Mesothelial cell of epicardium (in vitro differentiated cells): ENCODE results near the gene SLC39A12. TPM values are rescaled to one million over a fixed set of nuclear protein-coding genes. Genes with fewer than 3 reads are reported as not detected.

Experiments used
- DNase-seq, 2 experiments: peaks; one replicate each; pipeline ENCODE4 v3.0.0; 2021; ENCODE audit warnings: low spot score in 2 of 2; ENCODE audit not compliant: unreplicated experiment in 2 of 2
- H3K27ac Mint-ChIP-seq: 2 replicates; pipeline ENCODE4 v1.8.0; 2021; ENCODE audit warnings: mixed read lengths
- H3K27me3 Mint-ChIP-seq: 2 replicates; pipeline ENCODE4 v1.8.0; 2021; ENCODE audit warnings: low read depth, mixed read lengths
- H3K36me3 Mint-ChIP-seq: 2 replicates; pipeline ENCODE4 v1.8.0; 2021; ENCODE audit warnings: mixed read lengths
- H3K4me1 Mint-ChIP-seq: 2 replicates; pipeline ENCODE4 v1.8.0; 2021; ENCODE audit warnings: mixed read lengths
- H3K4me3 Mint-ChIP-seq: 2 replicates; pipeline ENCODE4 v1.8.0; 2021; ENCODE audit warnings: mild to moderate bottlenecking, moderate library complexity, mixed read lengths
- H3K9me3 Mint-ChIP-seq: 2 replicates; pipeline ENCODE4 v1.8.0; 2021; ENCODE audit warnings: mixed read lengths
- total RNA-seq: library from RNA; stranded (reverse); gene quantifications from 3 replicates; pipeline ENCODE4 v1.2.1, GENCODE V29; 2021
- TF ChIP-seq, protein P1 (sequence below): fragments of 200-600 bp; sonication (generic); IDR thresholded peaks from one replicate; pipeline ENCODE4 v1.5.0; 2021; ENCODE audit warnings: antibody characterized with exemption; ENCODE audit not compliant: unreplicated experiment

Gene SLC39A12
- total RNA-seq, 1 donor from 2014 or later = not detected

DNA sequence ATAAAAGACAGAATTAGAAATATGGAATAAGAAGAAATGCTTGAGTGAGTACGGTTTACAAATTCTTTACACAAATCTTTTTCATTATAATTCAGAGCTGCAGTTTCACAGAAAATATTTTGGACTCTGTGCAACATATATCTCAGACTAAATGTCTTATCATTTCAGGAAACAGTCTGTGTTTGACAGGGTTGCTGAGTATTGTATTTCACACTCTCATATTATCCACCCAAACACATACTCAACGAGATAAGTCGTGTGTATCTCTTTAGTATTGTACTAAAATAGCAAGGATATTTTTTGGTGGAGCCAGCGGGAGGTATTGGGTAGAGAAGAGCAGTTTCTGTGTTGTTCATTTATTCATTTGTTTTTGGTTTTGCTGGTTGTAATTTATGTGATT is 39.0 kb upstream of the SLC39A12 start:
- H3K9me3 Mint-ChIP-seq = no peaks in the 10 kb centered on the region
- no peak overlapping the region for H3K4me3 Mint-ChIP-seq
- DNase-seq = no peak
- H3K36me3 Mint-ChIP-seq = no peaks in the 10 kb centered on the region
- peaks cover 11% of the 10 kb centered on the region for H3K27me3 Mint-ChIP-seq
- TF ChIP-seq, protein P1, sequence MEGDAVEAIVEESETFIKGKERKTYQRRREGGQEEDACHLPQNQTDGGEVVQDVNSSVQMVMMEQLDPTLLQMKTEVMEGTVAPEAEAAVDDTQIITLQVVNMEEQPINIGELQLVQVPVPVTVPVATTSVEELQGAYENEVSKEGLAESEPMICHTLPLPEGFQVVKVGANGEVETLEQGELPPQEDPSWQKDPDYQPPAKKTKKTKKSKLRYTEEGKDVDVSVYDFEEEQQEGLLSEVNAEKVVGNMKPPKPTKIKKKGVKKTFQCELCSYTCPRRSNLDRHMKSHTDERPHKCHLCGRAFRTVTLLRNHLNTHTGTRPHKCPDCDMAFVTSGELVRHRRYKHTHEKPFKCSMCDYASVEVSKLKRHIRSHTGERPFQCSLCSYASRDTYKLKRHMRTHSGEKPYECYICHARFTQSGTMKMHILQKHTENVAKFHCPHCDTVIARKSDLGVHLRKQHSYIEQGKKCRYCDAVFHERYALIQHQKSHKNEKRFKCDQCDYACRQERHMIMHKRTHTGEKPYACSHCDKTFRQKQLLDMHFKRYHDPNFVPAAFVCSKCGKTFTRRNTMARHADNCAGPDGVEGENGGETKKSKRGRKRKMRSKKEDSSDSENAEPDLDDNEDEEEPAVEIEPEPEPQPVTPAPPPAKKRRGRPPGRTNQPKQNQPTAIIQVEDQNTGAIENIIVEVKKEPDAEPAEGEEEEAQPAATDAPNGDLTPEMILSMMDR = no peak
- no peaks in the 10 kb centered on the region for H3K4me1 Mint-ChIP-seq
- no peak overlapping the region for H3K27ac Mint-ChIP-seq

DNA sequence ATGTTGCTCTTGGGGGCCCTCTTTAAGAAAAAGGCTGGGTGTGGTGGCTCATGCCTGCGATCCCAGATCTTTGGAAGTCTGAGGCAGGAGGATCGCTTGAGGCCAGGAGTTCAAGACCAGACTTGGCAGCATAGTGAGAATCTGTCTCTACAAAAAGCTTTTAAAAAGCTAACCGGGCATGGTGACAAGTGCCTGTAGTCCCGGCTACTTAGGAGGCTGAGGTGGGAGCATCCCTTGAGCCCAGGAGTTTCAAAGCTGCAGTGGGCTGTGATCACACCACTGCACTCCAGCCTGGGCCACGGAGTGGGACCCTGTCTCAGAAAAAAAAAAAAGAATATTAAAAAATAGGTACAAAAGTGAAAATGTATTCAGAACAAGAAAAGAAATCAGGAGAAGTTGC is 38.1 kb upstream of the SLC39A12 start:
- Mint-ChIP-seq H3K4me1 (no peaks in the 10 kb centered on the region), H3K36me3 (no peaks in the 10 kb centered on the region), H3K9me3 (peaks cover 5% of the 10 kb centered on the region), H3K27me3 (peaks cover 5% of the 10 kb centered on the region), H3K4me3 (no peak overlapping the region), H3K27ac (no peak overlapping the region)
- TF ChIP-seq, protein P1 = no peak
- DNase-seq = no peak

DNA sequence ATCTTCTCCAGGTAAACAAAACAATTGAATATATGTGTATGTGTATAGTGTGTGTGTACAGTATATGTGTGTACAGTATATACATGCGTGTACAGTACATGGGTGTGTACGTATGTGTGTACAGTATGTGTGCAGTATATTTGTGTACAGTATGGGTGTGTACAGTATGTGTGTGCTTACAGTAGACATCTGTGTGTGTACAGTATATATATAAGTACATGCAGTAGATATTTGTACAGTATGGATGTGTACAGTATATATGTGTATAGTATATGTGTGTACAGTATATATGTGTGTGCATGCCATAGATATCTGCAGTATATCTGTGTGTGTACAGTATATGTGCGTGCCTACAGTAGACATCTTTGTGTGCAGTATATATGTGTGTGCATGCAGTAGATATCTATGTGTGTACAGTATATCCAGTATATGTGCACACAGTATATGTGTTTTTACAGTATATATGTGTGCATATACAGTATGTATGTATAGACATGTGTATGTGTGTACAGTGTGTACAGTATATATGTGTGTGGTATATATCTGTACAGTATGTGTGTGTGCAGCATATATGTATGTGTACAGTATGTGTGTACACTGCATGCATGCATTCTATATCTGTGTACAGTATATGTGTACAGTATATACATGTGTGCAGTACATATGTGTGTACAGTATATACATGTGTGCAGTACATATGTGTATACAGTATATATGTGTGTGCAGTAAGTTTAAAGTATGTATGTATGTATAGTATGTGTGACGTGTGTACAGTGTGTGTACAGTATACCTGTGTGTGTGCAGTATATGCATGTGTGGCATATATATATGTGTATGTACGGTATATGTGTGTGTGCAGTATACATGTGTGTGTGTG is 37.3 kb upstream of the SLC39A12 start:
- no peak overlapping the region for H3K4me3 Mint-ChIP-seq
- DNase-seq = no peak
- no peak overlapping the region for H3K27ac Mint-ChIP-seq
- peaks cover 7% of the 10 kb centered on the region for H3K9me3 Mint-ChIP-seq
- peaks cover 2% of the 10 kb centered on the region for H3K27me3 Mint-ChIP-seq
- H3K4me1 Mint-ChIP-seq = no peaks in the 10 kb centered on the region
- TF ChIP-seq, protein P1 = no peak
- no peaks in the 10 kb centered on the region for H3K36me3 Mint-ChIP-seq

DNA sequence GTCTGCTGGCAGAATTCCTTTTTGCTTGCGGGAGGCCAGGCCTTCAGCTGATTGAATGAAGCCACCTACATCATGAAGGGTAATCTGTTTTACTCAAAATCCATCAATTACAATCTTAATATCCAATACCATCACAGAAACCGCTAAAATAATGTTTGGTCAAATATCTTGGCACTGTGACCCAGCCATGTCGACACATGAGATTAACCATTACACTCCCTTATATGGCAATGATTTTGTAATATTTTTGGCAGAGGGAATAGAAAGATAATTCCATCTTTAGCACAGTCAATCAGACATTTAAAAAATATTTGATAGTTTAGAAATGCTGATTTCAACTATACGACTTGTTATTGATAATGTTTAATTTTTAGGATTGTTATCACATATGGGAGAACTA is 36.5 kb upstream of the SLC39A12 start:
- no peak for DNase-seq

DNA sequence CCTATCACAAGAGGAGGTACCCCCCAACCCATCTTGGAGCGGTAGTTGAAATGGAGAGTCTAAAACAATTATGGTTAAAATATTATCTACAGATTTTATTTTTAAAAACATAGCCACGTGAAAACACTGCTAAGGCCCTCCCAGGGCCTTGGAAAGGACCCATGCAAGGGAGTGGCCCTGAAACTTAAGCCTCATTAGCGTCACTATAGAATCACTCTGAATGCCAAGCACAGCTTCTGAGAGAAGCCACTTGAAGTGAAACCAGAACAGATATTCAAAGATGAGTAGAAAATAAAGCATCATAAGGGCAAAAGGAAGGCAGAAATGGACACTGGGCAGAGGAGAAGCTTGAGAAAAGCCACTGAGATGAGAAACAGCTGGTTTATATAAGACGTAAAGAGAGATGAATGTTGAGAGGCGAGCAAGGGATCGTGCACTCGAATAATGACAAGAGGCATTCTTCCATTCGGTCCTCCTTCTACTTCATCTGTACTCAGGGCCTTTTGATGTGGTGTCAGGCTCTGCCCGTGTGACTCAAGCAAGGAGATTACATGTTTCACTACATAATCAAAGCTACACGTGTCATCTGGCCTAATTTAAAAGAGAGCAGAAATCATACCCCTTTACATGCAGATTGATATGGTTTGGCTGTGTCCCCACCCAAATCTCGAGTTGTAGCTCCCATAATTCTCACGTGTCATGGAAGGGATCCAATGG is 33.4 kb upstream of the SLC39A12 start:
- Mint-ChIP-seq H3K27ac (no peak overlapping the region), H3K9me3 (peaks cover 15% of the 10 kb centered on the region), H3K4me1 (peaks cover 4% of the 10 kb centered on the region), H3K4me3 (no peak overlapping the region), H3K27me3 (no peaks in the 10 kb centered on the region), H3K36me3 (no peaks in the 10 kb centered on the region)
- TF ChIP-seq, protein P1 = no peak
- DNase-seq = no peak

More for the DNA sequence above, 36.5 kb upstream of the SLC39A12 start:
- H3K4me3 Mint-ChIP-seq = no peak overlapping the region
- peaks cover 15% of the 10 kb centered on the region for H3K9me3 Mint-ChIP-seq
- TF ChIP-seq, protein P1 = no peak
- no peaks in the 10 kb centered on the region for H3K36me3 Mint-ChIP-seq
- H3K4me1 Mint-ChIP-seq = no peaks in the 10 kb centered on the region
- H3K27me3 Mint-ChIP-seq = no peaks in the 10 kb centered on the region
- no peak overlapping the region for H3K27ac Mint-ChIP-seq
